K562 (cell line): ENCODE data around the gene SCARF2. TPM values are rescaled to one million over a fixed set of nuclear protein-coding genes. Genes with fewer than 3 reads are reported as not detected.

Experiments used
- ATAC-seq: fragments of 200-7000 bp; cut with Tn5 transposase; 3 replicates; pipeline ENCODE4 v1.9.1; 2020; ENCODE audit warnings: moderate library complexity
- BruUV-seq: library from RNA; stranded (reverse); fragments of 400-500 nt; replicated peaks from 2 replicates; lab custom pipeline; 2021; lab: Mats Ljungman, UMichigan
- CTCF ChIA-PET: fragments of 300-600 bp; formaldehyde crosslinking; extraction: SDS; loops from one replicate; lab custom pipeline; 2021; ENCODE audit warnings: low intra/inter-chr PET ratio; lab: Yijun Ruan, JAX
- POLR2A ChIA-PET: fragments of 300-600, 350-650 bp; sonication (Branson Sonifier 250); formaldehyde crosslinking; extraction: SDS; loops from one replicate; lab custom pipeline; 2021; ENCODE audit warnings: antibody characterized with exemption, inconsistent platforms; lab: Yijun Ruan, JAX
- DNase-seq, 4 experiments: peaks; one replicate each; pipeline versions ENCODE4 v3.0.0 to v3.0.0-alpha.2; 2011 to 2018; ENCODE audit warnings: low spot score in 3 of 4, mixed read lengths in 3 of 4; ENCODE audit errors: extremely low read depth in 1 of 4
- FAIRE-seq: peaks from 2 replicates; lab custom pipeline; 2011; peaks lifted over from hg19 to GRCh38; lab: Jason Lieb, UNC
- H2AFZ ChIP-seq: 2 replicates; pipeline ENCODE4 v1.6.0; 2011; ENCODE audit warnings: low read depth, low read length, control low read depth, inconsistent platforms
- H3K27ac ChIP-seq: fragments of 200-600 bp; 3 replicates; pipeline ENCODE4 v1.8.0; 2011; ENCODE audit warnings: low read depth, mild to moderate bottlenecking, control low read depth, inconsistent platforms, low read length, moderate library complexity, mixed read lengths; ENCODE audit errors: extremely low read depth
- H3K27me3 ChIP-seq, 2 experiments: fragments of 300-600 bp in 1 of 2; 2 replicates in 1 of 2; 3 replicates in 1 of 2; pipeline versions ENCODE4 v1.6.0 to v1.8.0; 2011; ENCODE audit warnings: inconsistent platforms in 2 of 2, low read length in 2 of 2, mild to moderate bottlenecking in 1 of 2, mixed read lengths in 1 of 2, moderate library complexity in 1 of 2; ENCODE audit not compliant: control insufficient read depth in 2 of 2, insufficient read depth in 2 of 2
- H3K36me3 ChIP-seq: fragments of 300-600 bp; 3 replicates; pipeline ENCODE4 v1.8.0; 2011; ENCODE audit warnings: mild to moderate bottlenecking, low read length, inconsistent platforms; ENCODE audit not compliant: control insufficient read depth, insufficient read depth
- H3K4me1 ChIP-seq, 2 experiments: fragments of 200-600 bp in 1 of 2; replicated peaks in 1 of 2; 2 replicates in 1 of 2; 3 replicates in 1 of 2; pipeline versions ENCODE4 v1.5.1 to v1.8.0; 2011; ENCODE audit warnings: inconsistent platforms in 2 of 2, low read length in 2 of 2, mild to moderate bottlenecking in 1 of 2, mixed read lengths in 1 of 2, moderate library complexity in 1 of 2; ENCODE audit not compliant: control insufficient read depth in 2 of 2, insufficient read depth in 2 of 2
- H3K4me2 ChIP-seq: 2 replicates; pipeline ENCODE4 v1.6.1; 2011; ENCODE audit warnings: low read length, control low read depth, inconsistent platforms, mixed read lengths; ENCODE audit not compliant: insufficient read depth
- H3K4me3 ChIP-seq: fragments of 200-600 bp; sonication (generic), shearing (Covaris generic); 2 replicates; pipeline ENCODE4 v1.5.1; 2016; ENCODE audit warnings: control low read depth, inconsistent platforms
- H3K79me2 ChIP-seq: fragments of 200-600 bp; 3 replicates; pipeline ENCODE4 v1.8.0; 2011; ENCODE audit warnings: low read length, inconsistent platforms; ENCODE audit not compliant: control insufficient read depth, insufficient read depth
- H3K9ac ChIP-seq, 2 experiments: 2 replicates each; pipeline versions ENCODE4 v1.6.0 to v1.6.1; 2011; ENCODE audit warnings: low read depth in 2 of 2, low read length in 2 of 2, control low read depth in 1 of 2, inconsistent platforms in 1 of 2, mild to moderate bottlenecking in 1 of 2, mixed read lengths in 1 of 2; ENCODE audit not compliant: insufficient read depth in 1 of 2
- H3K9me1 ChIP-seq: one replicate; pipeline ENCODE4 v1.6.0; 2011; ENCODE audit warnings: inconsistent platforms, mild to moderate bottlenecking, low read length, moderate library complexity; ENCODE audit not compliant: control insufficient read depth, insufficient read depth
- H3K9me3 ChIP-seq: replicated peaks from 2 replicates; pipeline ENCODE4 v1.5.1; 2011; ENCODE audit warnings: low read depth, low read length, inconsistent platforms; ENCODE audit not compliant: control insufficient read depth, insufficient read depth
- H4K20me1 ChIP-seq: replicated peaks from 2 replicates; pipeline ENCODE4 v1.6.1; 2011; ENCODE audit warnings: low read length, inconsistent platforms, mixed read lengths; ENCODE audit not compliant: control insufficient read depth, insufficient read depth
- CBX2 ChIP-seq: fragments of 200-600 bp; sonication (generic); IDR thresholded peaks from one replicate; pipeline ENCODE4 v1.6.1; 2012; ENCODE audit warnings: mild to moderate bottlenecking, low read length, inconsistent platforms; ENCODE audit not compliant: insufficient read depth, poor library complexity, severe bottlenecking
- CBX5 ChIP-seq: IDR thresholded peaks from 2 replicates; pipeline ENCODE4 v1.6.1; 2014; ENCODE audit warnings: low read depth, borderline replicate concordance
- GATAD2A ChIP-seq: fragments of 450-650 bp; IDR thresholded peaks from 2 replicates; pipeline ENCODE4 v1.6.1; 2017
- MLLT1 ChIP-seq, 2 experiments: fragments of 450-650 bp; IDR thresholded peaks; 2 replicates each; pipeline ENCODE4 v1.6.1; 2016
- RAD21 ChIP-seq, 2 experiments: fragments of 250-450 bp in 1 of 2; fragments of 450-650 bp in 1 of 2; sonication (Bioruptor Pico) in 1 of 2; formaldehyde crosslinking in 1 of 2; IDR thresholded peaks in 1 of 2; conservative IDR thresholded peaks in 1 of 2; 2 replicates each; pipeline versions ENCODE4 v1.4.0 to v1.8.0; 2020 to 2022; ENCODE audit warnings: mild to moderate bottlenecking in 2 of 2, moderate library complexity in 1 of 2
- SPI1 ChIP-seq: IDR thresholded peaks from 2 replicates; pipeline ENCODE4 v1.6.1; 2011; ENCODE audit warnings: low read depth, low read length, control low read depth, borderline replicate concordance
- THAP12 ChIP-seq: fragments of 250-450 bp; sonication (Bioruptor Pico); IDR thresholded peaks from 2 replicates; pipeline ENCODE4 v1.9.0; 2021; ENCODE audit warnings: mild to moderate bottlenecking, inconsistent platforms
- THRA ChIP-seq: fragments of 450-650 bp; IDR thresholded peaks from 2 replicates; pipeline ENCODE4 v1.6.1; 2017; ENCODE audit warnings: mild to moderate bottlenecking, moderate library complexity
- USF1 ChIP-seq: sonication (generic); formaldehyde crosslinking; IDR thresholded peaks from 2 replicates; pipeline ENCODE4 v1.9.0; 2022; ENCODE audit warnings: mild to moderate bottlenecking, missing genetic modification reagents
- ZNF224 ChIP-seq: sonication (generic); formaldehyde crosslinking; IDR thresholded peaks from 2 replicates; pipeline ENCODE4 v1.8.0; 2022; ENCODE audit warnings: mild to moderate bottlenecking, missing genetic modification reagents
- ZNF263 ChIP-seq: sonication (generic); formaldehyde crosslinking; IDR thresholded peaks from 2 replicates; pipeline ENCODE4 v1.8.0; 2022; ENCODE audit warnings: mild to moderate bottlenecking, missing genetic modification reagents, borderline replicate concordance
- ZNF79 ChIP-seq: fragments of 250-450 bp; sonication (Bioruptor Pico); IDR thresholded peaks from 2 replicates; pipeline ENCODE4 v1.4.0; 2020; ENCODE audit warnings: low read depth, mild to moderate bottlenecking, moderate library complexity
- WGBS: fragments of 100-300 bp; shearing (Covaris generic); methylation state at CpG from one replicate; pipeline ENCODE4 v1.1.6; 2016; ENCODE audit warnings: low coverage, mixed read lengths; ENCODE audit not compliant: insufficient coverage; ENCODE audit errors: missing lambda C conversion rate; 5-methylcytosine and 5-hydroxymethylcytosine counted together
- in situ Hi-C: fragments of 300-500 bp; cut with MboI; formaldehyde crosslinking; loops from 4 replicates; pipeline ENCODE4 v1.15.0; 2018; ENCODE audit warnings: inconsistent platforms, mixed read lengths
- intact Hi-C: fragments of 100-400 bp; cut with micrococcal nuclease; formaldehyde crosslinking; loops from 2 replicates; pipeline ENCODE4 v1.14.2; 2022
- polyA plus RNA-seq, 8 experiments: library from polyadenylated mRNA; depleted of rRNA in 4 of 8; stranded (reverse) in 5 of 8; unstranded in 3 of 8; fragments of >200 nt; fragmentation: Nextera tagmentation in 2 of 8; fragmentation: Illumina TruSeq in 1 of 8; extraction: Ambion mirVana in 2 of 8; extraction: Trizol in 1 of 8; gene quantifications; 2 replicates each; pipeline versions ENCODE4 v1.2.1 to v1.2.3, GENCODE V29; 2011 to 2014; ENCODE audit warnings: inconsistent platforms in 1 of 8, missing spikeins in 1 of 8
- total RNA-seq, 7 experiments: library from RNA; depleted of rRNA in 6 of 7; stranded (reverse); fragments of >200 nt in 6 of 7; fragmentation: Illumina TruSeq in 2 of 7; extraction: Trizol in 2 of 7; gene quantifications; 2 replicates each; pipeline versions ENCODE4 v1.2.1 to v1.2.3, GENCODE V29; 2011 to 2021; ENCODE audit warnings: low replicate concordance in 1 of 7

The SCARF2 gene
- total and polyA plus RNA-seq, 9 of the 15 experiments (the other 6 are each of a cell fraction or from before 2014, with no cell fraction given) = 0.06 to 0.32 (median 0.21) TPM; not detected in 5

GRCh38 chr22:20457506-20458240 lies 20.0 kb upstream of the SCARF2 start (continued):
- no peak for TF ChIP-seq CBX2
- TF ChIP-seq USF1 = peak; percentile 51

GRCh38 chr22:20456722-20457076 lies 19.1 kb upstream of the SCARF2 start:
- Histone ChIP-seq H3K9me1 (no peaks in the 10 kb centered on the region), H3K27me3 (peaks cover 2 to 3% of the 10 kb centered on the region in 2 experiments; a peak in 4 of 5 replicates), H3K4me1 (no peaks in the 10 kb centered on the region; a peak in 1 of 5 replicates), H3K4me3 (no peak overlapping the region), H3K4me2 (no peak overlapping the region), H3K27ac (no peak overlapping the region), H3K9me3 (no peaks in the 10 kb centered on the region), H3K79me2 (no peaks in the 10 kb centered on the region), H2AFZ (no peak overlapping the region), H3K36me3 (no peaks in the 10 kb centered on the region), H4K20me1 (peaks cover 16% of the 10 kb centered on the region), H3K9ac (no peak overlapping the region; a peak in 1 of 4 replicates)
- CTCF ChIA-PET = interaction anchor here (0.6 to 6.9 kb wide), 10 partner anchors 16 to 303 kb away, joined by 3 to 195 read pairs (median 4); no protein-coding TSS in a partner anchor
- in situ Hi-C loops = loop anchor here (5.0 kb wide), 2 partner anchors 34 to 299 kb away; no protein-coding TSS in a partner anchor
- 64% methylated on average over 3 of the region's 3 CpGs for WGBS
- BruUV-seq = no TSS peak
- POLR2A ChIA-PET = interaction anchor here (0.6 to 6.8 kb wide), 27 partner anchors 8 to 1679 kb away, joined by 3 to 46 read pairs (median 5); partner anchors contain the start of gene MED15
- intact Hi-C loops = loop anchor here (1.0 to 5.0 kb wide), 3 partner anchors 38 to 299 kb away; no protein-coding TSS in a partner anchor
- DNase-seq (no peak), ATAC-seq (no peak; the same call in 2 of the 3 replicates), FAIRE-seq (no peak)
- TF ChIP-seq MLLT1 (IDR thresholded peaks at IDR 0.05) = no peak
- no peak for TF ChIP-seq THRA
- no peak for TF ChIP-seq ZNF224 (CRISPR knock-in tag)
- TF ChIP-seq CBX5 = no peak
- no peak for TF ChIP-seq ZNF79 (CRISPR knock-in tag)
- peak; percentile 67; the same call in 1 of the 2 replicates for TF ChIP-seq THAP12 (CRISPR knock-in tag)
- 0 out of 2 replicates have a peak, but pooled peaks have one; percentile 10 for TF ChIP-seq SPI1
- TF ChIP-seq ZNF263 (CRISPR knock-in tag) = peak; percentile 51; the same call in 1 of the 2 replicates
- TF ChIP-seq GATAD2A = 0 out of 2 replicates have a peak, but pooled peaks have one; percentile 43
- TF ChIP-seq RAD21 (CRISPR knock-in tag; conservative IDR thresholded peaks at IDR 0.05 in 1 of 2, IDR thresholded peaks at IDR 0.05 in 1 of 2) = no peak
